H1 (cell line): ENCODE data around the gene TRAF1. TPM values are rescaled to one million over a fixed set of nuclear protein-coding genes. Genes with fewer than 3 reads are reported as not detected.

ENCODE experiments used
- CTCF ChIA-PET: fragments of 300-600 bp; sonication (Branson Sonifier 250); formaldehyde crosslinking; loops from one replicate; lab custom pipeline; 2021; ENCODE audit not compliant: partially characterized antibody; lab: Charles Lee
- POLR2A ChIA-PET: fragments of 300-600 bp; sonication (Branson Sonifier 250); formaldehyde crosslinking; loops from one replicate; lab custom pipeline; 2021; ENCODE audit warnings: inconsistent platforms; ENCODE audit not compliant: partially characterized antibody; lab: Charles Lee
- DNase-seq, 2 experiments: peaks; one replicate each; pipeline versions ENCODE4 v3.0.0 to v3.0.0-alpha.2; 2010 to 2022; ENCODE audit warnings: low spot score in 2 of 2, low read depth in 1 of 2, mixed read lengths in 1 of 2
- FAIRE-seq: peaks from 2 replicates; lab custom pipeline; 2011; peaks lifted over from hg19 to GRCh38; lab: Jason Lieb, UNC
- H2AFZ ChIP-seq: 2 replicates; pipeline ENCODE4 v1.8.1; 2012; ENCODE audit warnings: low read length, inconsistent platforms
- H2AK5ac ChIP-seq: 2 replicates; pipeline ENCODE4 v1.6.1; 2013; ENCODE audit warnings: low read depth, low read length
- H2BK120ac ChIP-seq: replicated peaks from 2 replicates; pipeline ENCODE3; 2013; ENCODE audit warnings: low read depth, low read length, inconsistent platforms
- H2BK12ac ChIP-seq: 2 replicates; pipeline ENCODE4 v1.6.1; 2013; ENCODE audit warnings: low read depth, low read length
- H2BK15ac ChIP-seq: 2 replicates; pipeline ENCODE4 v1.6.1; 2013; ENCODE audit warnings: low read length
- H2BK20ac ChIP-seq: 2 replicates; pipeline ENCODE4 v1.6.1; 2013; ENCODE audit warnings: low read length
- H2BK5ac ChIP-seq: 2 replicates; pipeline ENCODE4 v1.6.1; 2013; ENCODE audit warnings: low read depth, low read length
- H3K14ac ChIP-seq: 2 replicates; pipeline ENCODE4 v1.6.1; 2013; ENCODE audit warnings: inconsistent platforms; ENCODE audit not compliant: insufficient read length
- H3K18ac ChIP-seq: 2 replicates; pipeline ENCODE4 v1.6.1; 2013; ENCODE audit warnings: low read length; ENCODE audit errors: extremely low read depth
- H3K23ac ChIP-seq: 2 replicates; pipeline ENCODE4 v1.6.1; 2013; ENCODE audit warnings: inconsistent platforms; ENCODE audit not compliant: insufficient read length
- H3K23me2 ChIP-seq: 2 replicates; pipeline ENCODE4 v1.6.1; 2013; ENCODE audit warnings: low read depth, low read length
- H3K27ac ChIP-seq: 2 replicates; pipeline ENCODE4 v1.6.1; 2011; ENCODE audit warnings: low read depth, low read length, inconsistent platforms
- H3K27me3 ChIP-seq, 4 experiments: replicated peaks in 1 of 4; 1 replicate in 1 of 4; 2 replicates in 3 of 4; pipeline versions ENCODE4 v1.6.1 to v1.8.1; 2011 to 2013; ENCODE audit warnings: low read length in 3 of 4, mild to moderate bottlenecking in 3 of 4, inconsistent platforms in 2 of 4, mixed read lengths in 2 of 4, moderate library complexity in 1 of 4; ENCODE audit not compliant: control insufficient read depth in 3 of 4, insufficient read depth in 3 of 4; ENCODE audit errors: extremely low read depth in 1 of 4
- H3K36me3 ChIP-seq, 4 experiments: 2 replicates each; pipeline versions ENCODE4 v1.6.1 to v1.8.1; 2011 to 2013; ENCODE audit warnings: mild to moderate bottlenecking in 4 of 4, low read length in 3 of 4, moderate library complexity in 2 of 4, control low read depth in 1 of 4, inconsistent platforms in 1 of 4; ENCODE audit not compliant: insufficient read depth in 4 of 4, control insufficient read depth in 2 of 4
- H3K4ac ChIP-seq: replicated peaks from 2 replicates; pipeline ENCODE3; 2013; ENCODE audit warnings: low read length, low read depth, mixed read lengths, inconsistent platforms; ENCODE audit not compliant: insufficient read length
- H3K4me1 ChIP-seq, 4 experiments: replicated peaks in 1 of 4; 1 replicate in 1 of 4; 2 replicates in 3 of 4; pipeline versions ENCODE4 v1.6.1 to v1.8.1; 2011 to 2013; ENCODE audit warnings: low read length in 3 of 4, inconsistent platforms in 2 of 4, mixed read lengths in 1 of 4; ENCODE audit not compliant: insufficient read depth in 4 of 4, control insufficient read depth in 3 of 4
- H3K4me2 ChIP-seq, 2 experiments: 2 replicates each; pipeline versions ENCODE4 v1.6.1 to v1.8.1; 2011 to 2013; ENCODE audit warnings: low read depth in 2 of 2, low read length in 2 of 2, control low read depth in 1 of 2, inconsistent platforms in 1 of 2, mild to moderate bottlenecking in 1 of 2; ENCODE audit not compliant: insufficient read depth in 1 of 2
- H3K4me3 ChIP-seq, 4 experiments: fragments of 200-600, 300-600 bp in 1 of 4; sonication (generic), shearing (Covaris generic), sonication (Bioruptor Twin) in 1 of 4; 2 replicates each; pipeline versions ENCODE4 v1.5.1 to v1.8.1; 2011 to 2016; ENCODE audit warnings: low read length in 4 of 4, low read depth in 3 of 4, control low read depth in 2 of 4, inconsistent platforms in 2 of 4, mild to moderate bottlenecking in 2 of 4, mixed read lengths in 1 of 4, moderate library complexity in 1 of 4; ENCODE audit not compliant: insufficient read depth in 2 of 4; ENCODE audit errors: extremely low read depth in 1 of 4
- H3K56ac ChIP-seq: replicated peaks from 2 replicates; pipeline ENCODE3; 2013; ENCODE audit warnings: low read depth, mild to moderate bottlenecking, mixed read lengths, low read length, inconsistent platforms; ENCODE audit not compliant: insufficient read length
- H3K79me1 ChIP-seq: 2 replicates; pipeline ENCODE4 v1.6.1; 2013; ENCODE audit warnings: low read depth, low read length, control low read depth
- H3K79me2 ChIP-seq, 2 experiments: 2 replicates each; pipeline versions ENCODE4 v1.6.1 to v1.8.1; 2012 to 2013; ENCODE audit warnings: low read length in 2 of 2, mild to moderate bottlenecking in 2 of 2, inconsistent platforms in 1 of 2; ENCODE audit not compliant: insufficient read depth in 2 of 2, control insufficient read depth in 1 of 2
- H3K9ac ChIP-seq, 4 experiments: replicated peaks in 1 of 4; 1 replicate in 1 of 4; 2 replicates in 3 of 4; pipeline versions ENCODE4 v1.6.1 to v1.8.1; 2011 to 2013; ENCODE audit warnings: low read depth in 3 of 4, low read length in 3 of 4, control low read depth in 2 of 4, mild to moderate bottlenecking in 2 of 4, moderate library complexity in 2 of 4, inconsistent platforms in 1 of 4; ENCODE audit errors: extremely low read depth in 1 of 4
- H3K9me3 ChIP-seq, 2 experiments: 2 replicates each; pipeline versions ENCODE4 v1.6.1 to v1.8.1; 2012 to 2013; ENCODE audit warnings: mild to moderate bottlenecking in 2 of 2, moderate library complexity in 2 of 2, control low read depth in 1 of 2, inconsistent platforms in 1 of 2, low read depth in 1 of 2, low read length in 1 of 2, mixed read lengths in 1 of 2; ENCODE audit not compliant: insufficient read depth in 2 of 2
- H4K20me1 ChIP-seq, 2 experiments: replicated peaks in 1 of 2; 2 replicates each; pipeline versions ENCODE3 to v1.8.1; 2011 to 2013; ENCODE audit warnings: inconsistent platforms in 2 of 2, low read length in 2 of 2, mild to moderate bottlenecking in 1 of 2; ENCODE audit not compliant: insufficient read depth in 2 of 2, control insufficient read depth in 1 of 2
- H4K5ac ChIP-seq: 2 replicates; pipeline ENCODE4 v1.6.1; 2013; ENCODE audit warnings: low read length, low read depth, mixed read lengths, inconsistent platforms; ENCODE audit not compliant: insufficient read length
- H4K8ac ChIP-seq: 2 replicates; pipeline ENCODE4 v1.8.0; 2013; ENCODE audit warnings: mild to moderate bottlenecking, moderate library complexity, low read length, inconsistent platforms; ENCODE audit not compliant: insufficient read depth; ENCODE audit errors: extremely low read depth
- H4K91ac ChIP-seq: replicated peaks from 2 replicates; pipeline ENCODE3; 2013; ENCODE audit warnings: low read length, mixed read lengths, inconsistent platforms; ENCODE audit not compliant: insufficient read length
- CTBP2 ChIP-seq: IDR thresholded peaks from 2 replicates; pipeline ENCODE4 v1.7.0; 2011; ENCODE audit warnings: borderline replicate concordance, mild to moderate bottlenecking, moderate library complexity, mixed read lengths, low read length; ENCODE audit not compliant: insufficient read depth, insufficient read length
- JUN ChIP-seq: IDR thresholded peaks from 2 replicates; pipeline ENCODE4 v1.6.1; 2011; ENCODE audit warnings: low read depth, mild to moderate bottlenecking, improper control_type of control experiment, low read length
- JUND ChIP-seq: IDR thresholded peaks from 2 replicates; pipeline ENCODE4 v1.6.1; 2011; ENCODE audit warnings: mild to moderate bottlenecking, improper control_type of control experiment, low read length
- POLR2AphosphoS5 ChIP-seq: IDR thresholded peaks from 2 replicates; pipeline ENCODE4 v1.6.1; 2011; ENCODE audit warnings: low read depth, low read length
- SP2 ChIP-seq: IDR thresholded peaks from 2 replicates; pipeline ENCODE4 v1.6.1; 2012; ENCODE audit warnings: mild to moderate bottlenecking, low read length, inconsistent platforms
- TAF7 ChIP-seq: optimal IDR thresholded peaks from 2 replicates; pipeline ENCODE3; 2011; ENCODE audit warnings: low read depth, mild to moderate bottlenecking, inconsistent platforms, low read length, moderate library complexity, borderline replicate concordance
- TBP ChIP-seq: IDR thresholded peaks from 2 replicates; pipeline ENCODE4 v1.6.1; 2011; ENCODE audit warnings: low read depth, low read length, improper control_type of control experiment
- TEAD4 ChIP-seq: IDR thresholded peaks from 2 replicates; pipeline ENCODE4 v1.6.1; 2012; ENCODE audit warnings: low read depth, low read length, inconsistent platforms, mixed read lengths
- WGBS, 2 experiments: shearing (Covaris generic) in 1 of 2; methylation state at CpG; one replicate each; pipeline versions ENCODE4 v1.1.6 to v1.1.7; 2013 to 2015; ENCODE audit warnings: low lambda C conversion rate in 2 of 2, mixed read lengths in 2 of 2, inconsistent platforms in 1 of 2, low coverage in 1 of 2, missing lambda C conversion rate in 1 of 2; ENCODE audit not compliant: insufficient replicate concordance in 2 of 2, insufficient coverage in 1 of 2, insufficient read length in 1 of 2; ENCODE audit errors: extremely low coverage in 1 of 2, missing lambda C conversion rate in 1 of 2; 5-methylcytosine and 5-hydroxymethylcytosine counted together
- polyA plus RNA-seq, 7 experiments: library from polyadenylated mRNA; depleted of rRNA in 3 of 7; stranded (reverse) in 5 of 7; unstranded in 2 of 7; fragments of >200 nt in 5 of 7; fragments of 200-250 nt in 2 of 7; gene quantifications; 1 replicate in 5 of 7; 2 replicates in 1 of 7; 4 replicates in 1 of 7; pipeline versions ENCODE4 v1.2.1 to v1.2.3, GENCODE V29; 2011 to 2013; ENCODE audit warnings: missing spikeins in 2 of 7, mixed read lengths in 2 of 7
- total RNA-seq: library from RNA; stranded (reverse); fragmentation: NEBNext Ultra II Directional; extraction: Animal tissue kit (Norgen Biotek cat#: 25700); gene quantifications from 2 replicates; pipeline ENCODE4 v1.2.1, GENCODE V29; 2021

TRAF1 gene
- total and polyA plus RNA-seq, 2 of the 8 experiments (the other 6 are each of a cell fraction or from before 2014, with no cell fraction given): 1.6 to 3.2 TPM

DNA sequence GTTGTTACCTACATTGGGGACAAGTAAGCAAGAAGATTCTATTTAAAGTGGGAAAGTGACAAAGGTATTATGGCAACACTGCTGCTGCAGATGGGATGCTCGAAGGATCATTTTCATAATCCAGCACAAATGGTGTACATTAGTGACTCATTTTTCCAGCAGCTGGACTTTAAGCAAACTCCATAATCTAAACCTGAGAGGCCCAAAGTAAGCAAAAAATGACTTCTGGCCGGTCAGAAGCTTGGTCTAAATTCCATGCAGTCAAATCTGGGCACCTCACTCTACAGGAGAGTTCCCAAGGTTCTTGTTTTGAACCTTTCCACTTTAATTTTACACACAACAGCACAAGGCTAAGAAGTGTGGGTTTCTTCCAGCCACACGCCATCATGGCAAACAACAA, 43.6 kb upstream of the TRAF1 start:
- Histone ChIP-seq H2BK5ac (no peak overlapping the region), H3K23me2 (no peaks in the 10 kb centered on the region), H2BK12ac (no peak overlapping the region), H3K79me1 (no peaks in the 10 kb centered on the region), H3K27ac (no peak overlapping the region), H3K18ac (no peak overlapping the region), H3K27me3 (no peaks in the 10 kb centered on the region), H3K4me1 (peaks cover 2 to 7% (median 3%) of the 10 kb centered on the region in 4 experiments; a peak in 4 of 7 replicates), H3K79me2 (no peaks in the 10 kb centered on the region), H2AFZ (no peak overlapping the region), H3K23ac (no peak overlapping the region), H4K5ac (no peak overlapping the region), H4K20me1 (no peaks in the 10 kb centered on the region), H3K9me3 (no peaks in the 10 kb centered on the region), H3K14ac (no peak overlapping the region), H3K4me2 (no peak overlapping the region), H2BK15ac (no peak overlapping the region), H3K4ac (no peak overlapping the region), H3K56ac (no peak overlapping the region), H3K9ac (no peak overlapping the region), H3K36me3 (no peaks in the 10 kb centered on the region), H2BK20ac (no peak overlapping the region), H2AK5ac (no peak overlapping the region), H2BK120ac (no peak overlapping the region), H4K91ac (no peak overlapping the region), H4K8ac (no peak overlapping the region), H3K4me3 (no peak overlapping the region)
- TF ChIP-seq TAF7 (no peak), CTBP2 (no peak), JUND (no peak), TBP (no peak), TEAD4 (no peak), SP2 (no peak), POLR2AphosphoS5 (no peak), JUN (no peak)
- POLR2A ChIA-PET: interaction anchor here (1.1 kb wide), 1 partner anchor 68 kb away, joined by 3 read pairs; no protein-coding TSS in a partner anchor
- FAIRE-seq (no peak), DNase-seq (no peak)
- CTCF ChIA-PET: interaction anchor here (0.8 kb wide), 1 partner anchor 12 kb away, joined by 4 read pairs; no protein-coding TSS in a partner anchor
- 82% methylated on average over 3 of the region's 3 CpGs; no CpG with 5 or more reads in 1 of the 2 experiments for WGBS, 2 experiments
